Panc1 (cell line): ENCODE measurements around the gene PRKAG3. TPM values are rescaled to one million over a fixed set of nuclear protein-coding genes. Genes with fewer than 3 reads are reported as not detected.

Source experiments
- ATAC-seq: fragments of 200-7000 bp; cut with Tn5 transposase; 2 replicates; pipeline ENCODE4 v1.9.1; 2020; ENCODE audit warnings: mild to moderate bottlenecking, moderate library complexity
- BruUV-seq: library from RNA; stranded (reverse); fragments of 400-500 nt; replicated peaks from 2 replicates; lab custom pipeline; 2021; lab: Mats Ljungman, UMichigan
- CTCF ChIA-PET: fragments of 300-600 bp; sonication (Branson Sonifier 250); formaldehyde crosslinking; loops from one replicate; lab custom pipeline; 2022; ENCODE audit warnings: antibody characterized with exemption; lab: Charles Lee
- POLR2A ChIA-PET: fragments of 300-600 bp; sonication (Branson Sonifier 250); formaldehyde crosslinking; loops from one replicate; lab custom pipeline; 2022; ENCODE audit warnings: antibody characterized with exemption; lab: Charles Lee
- DNase-seq: peaks from one replicate; pipeline ENCODE4 v3.0.0-alpha.2; 2010; ENCODE audit warnings: low read depth, low spot score
- H3K27ac ChIP-seq: 2 replicates; pipeline ENCODE4 v1.5.1; 2011; ENCODE audit warnings: mild to moderate bottlenecking, low read length, inconsistent platforms
- H3K27me3 ChIP-seq: fragments of 200-500 bp; sonication (Bioruptor generic); 2 replicates; pipeline ENCODE4 v1.6.0; 2014; ENCODE audit warnings: low read length, inconsistent platforms; ENCODE audit not compliant: control insufficient read depth, insufficient read depth
- H3K36me3 ChIP-seq: fragments of 200-500 bp; sonication (Bioruptor generic); 2 replicates; pipeline ENCODE4 v1.5.1; 2014; ENCODE audit warnings: inconsistent platforms, mild to moderate bottlenecking, low read length, moderate library complexity; ENCODE audit not compliant: control insufficient read depth, insufficient read depth
- H3K4me1 ChIP-seq: 2 replicates; pipeline ENCODE4 v1.5.1; 2011; ENCODE audit warnings: inconsistent platforms, mild to moderate bottlenecking, low read length, moderate library complexity; ENCODE audit not compliant: control insufficient read depth, insufficient read depth
- H3K4me3 ChIP-seq, 2 experiments: 2 replicates each; pipeline ENCODE4 v1.5.1; 2011 to 2012; ENCODE audit warnings: low read depth in 2 of 2, low read length in 2 of 2, mild to moderate bottlenecking in 2 of 2, inconsistent platforms in 1 of 2, moderate library complexity in 1 of 2
- H3K9me3 ChIP-seq: fragments of 200-500 bp; sonication (Bioruptor generic); 2 replicates; pipeline ENCODE4 v1.5.1; 2014; ENCODE audit warnings: low read depth, mild to moderate bottlenecking, inconsistent platforms, low read length, moderate library complexity; ENCODE audit not compliant: control insufficient read depth, insufficient read depth
- POLR2AphosphoS5 ChIP-seq: IDR thresholded peaks from 2 replicates; pipeline ENCODE4 v1.6.1; 2012; ENCODE audit warnings: mild to moderate bottlenecking, low read depth, low read length, moderate library complexity
- SIN3A ChIP-seq: IDR thresholded peaks from 2 replicates; pipeline ENCODE4 v1.6.1; 2012; ENCODE audit warnings: low read depth, mild to moderate bottlenecking, low read length, moderate library complexity, borderline replicate concordance; ENCODE audit not compliant: insufficient read depth
- TCF7L2 ChIP-seq: IDR thresholded peaks from 2 replicates; pipeline ENCODE4 v1.6.1; 2011; ENCODE audit warnings: mild to moderate bottlenecking, low read depth, low read length, inconsistent platforms
- in situ Hi-C: cut with HindIII; loops from 2 replicates; pipeline ENCODE4 v1.10.0; 2016; ENCODE audit warnings: low sequenced_read_pairs, low pct_unique_long_range_greater_than_20kb
- intact Hi-C: fragments of 100-400 bp; cut with micrococcal nuclease; formaldehyde crosslinking; loops from one replicate; pipeline ENCODE4 v1.10.0; 2022; ENCODE audit not compliant: unreplicated experiment
- total RNA-seq: library from RNA; stranded (reverse); gene quantifications from one replicate; pipeline ENCODE4 v1.2.1, GENCODE V29; 2021; ENCODE audit not compliant: unreplicated experiment
- TF ChIP-seq, protein P1 (sequence below): fragments of 450-650 bp; IDR thresholded peaks from 2 replicates; pipeline ENCODE4 v1.5.1; 2017; ENCODE audit warnings: mild to moderate bottlenecking
- TF ChIP-seq, protein P2 (sequence below), 2 experiments: IDR thresholded peaks; 2 replicates each; pipeline ENCODE4 v1.6.1; 2011 to 2012; ENCODE audit warnings: low read depth in 2 of 2, control low read depth in 1 of 2, low read length in 1 of 2, mild to moderate bottlenecking in 1 of 2, moderate library complexity in 1 of 2; ENCODE audit not compliant: insufficient read depth in 1 of 2

The PRKAG3 gene
- total RNA-seq, 1 experiment from 2014 or later = not detected

DNA sequence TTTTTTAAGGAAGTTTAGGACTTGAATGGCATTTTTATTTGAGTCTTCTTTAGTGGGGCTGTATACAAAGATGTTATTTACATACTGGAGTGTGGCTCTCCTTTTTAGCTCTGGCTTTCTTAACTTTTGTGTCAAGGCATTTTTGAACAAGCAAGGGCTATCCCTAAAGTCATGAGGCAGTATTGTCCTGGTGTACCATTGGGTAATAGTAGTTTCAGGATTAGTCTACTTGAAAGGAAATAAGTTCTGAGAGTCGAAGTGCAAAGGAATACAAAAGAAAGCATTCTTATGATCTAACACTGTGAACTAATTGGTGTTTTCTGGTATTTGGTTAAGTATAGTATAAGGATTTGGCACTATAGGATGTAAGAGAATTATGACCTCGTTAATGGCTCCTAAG lies 51.6 kb downstream of the PRKAG3 start:
- in situ Hi-C loops (no loop called here), intact Hi-C loops (no loop called here)
- ATAC-seq (no peak), DNase-seq (no peak)
- Histone ChIP-seq H3K27me3 (no peaks in the 10 kb centered on the region), H3K27ac (no peak overlapping the region), H3K4me3 (no peak overlapping the region), H3K9me3 (peaks cover 9% of the 10 kb centered on the region; the same call in 1 of the 2 replicates), H3K36me3 (no peaks in the 10 kb centered on the region), H3K4me1 (peaks cover 6% of the 10 kb centered on the region)
- CTCF ChIA-PET = interaction anchor here (1.2 kb wide), 1 partner anchor 70 kb away, joined by 4 read pairs; the partner anchor contains the start of gene TTLL4
- BruUV-seq = no TSS peak
- TF ChIP-seq TCF7L2 = no peak
- TF ChIP-seq, protein P1, sequence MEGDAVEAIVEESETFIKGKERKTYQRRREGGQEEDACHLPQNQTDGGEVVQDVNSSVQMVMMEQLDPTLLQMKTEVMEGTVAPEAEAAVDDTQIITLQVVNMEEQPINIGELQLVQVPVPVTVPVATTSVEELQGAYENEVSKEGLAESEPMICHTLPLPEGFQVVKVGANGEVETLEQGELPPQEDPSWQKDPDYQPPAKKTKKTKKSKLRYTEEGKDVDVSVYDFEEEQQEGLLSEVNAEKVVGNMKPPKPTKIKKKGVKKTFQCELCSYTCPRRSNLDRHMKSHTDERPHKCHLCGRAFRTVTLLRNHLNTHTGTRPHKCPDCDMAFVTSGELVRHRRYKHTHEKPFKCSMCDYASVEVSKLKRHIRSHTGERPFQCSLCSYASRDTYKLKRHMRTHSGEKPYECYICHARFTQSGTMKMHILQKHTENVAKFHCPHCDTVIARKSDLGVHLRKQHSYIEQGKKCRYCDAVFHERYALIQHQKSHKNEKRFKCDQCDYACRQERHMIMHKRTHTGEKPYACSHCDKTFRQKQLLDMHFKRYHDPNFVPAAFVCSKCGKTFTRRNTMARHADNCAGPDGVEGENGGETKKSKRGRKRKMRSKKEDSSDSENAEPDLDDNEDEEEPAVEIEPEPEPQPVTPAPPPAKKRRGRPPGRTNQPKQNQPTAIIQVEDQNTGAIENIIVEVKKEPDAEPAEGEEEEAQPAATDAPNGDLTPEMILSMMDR = no peak
- no peak for TF ChIP-seq POLR2AphosphoS5
- TF ChIP-seq SIN3A = no peak
- TF ChIP-seq, protein P2, sequence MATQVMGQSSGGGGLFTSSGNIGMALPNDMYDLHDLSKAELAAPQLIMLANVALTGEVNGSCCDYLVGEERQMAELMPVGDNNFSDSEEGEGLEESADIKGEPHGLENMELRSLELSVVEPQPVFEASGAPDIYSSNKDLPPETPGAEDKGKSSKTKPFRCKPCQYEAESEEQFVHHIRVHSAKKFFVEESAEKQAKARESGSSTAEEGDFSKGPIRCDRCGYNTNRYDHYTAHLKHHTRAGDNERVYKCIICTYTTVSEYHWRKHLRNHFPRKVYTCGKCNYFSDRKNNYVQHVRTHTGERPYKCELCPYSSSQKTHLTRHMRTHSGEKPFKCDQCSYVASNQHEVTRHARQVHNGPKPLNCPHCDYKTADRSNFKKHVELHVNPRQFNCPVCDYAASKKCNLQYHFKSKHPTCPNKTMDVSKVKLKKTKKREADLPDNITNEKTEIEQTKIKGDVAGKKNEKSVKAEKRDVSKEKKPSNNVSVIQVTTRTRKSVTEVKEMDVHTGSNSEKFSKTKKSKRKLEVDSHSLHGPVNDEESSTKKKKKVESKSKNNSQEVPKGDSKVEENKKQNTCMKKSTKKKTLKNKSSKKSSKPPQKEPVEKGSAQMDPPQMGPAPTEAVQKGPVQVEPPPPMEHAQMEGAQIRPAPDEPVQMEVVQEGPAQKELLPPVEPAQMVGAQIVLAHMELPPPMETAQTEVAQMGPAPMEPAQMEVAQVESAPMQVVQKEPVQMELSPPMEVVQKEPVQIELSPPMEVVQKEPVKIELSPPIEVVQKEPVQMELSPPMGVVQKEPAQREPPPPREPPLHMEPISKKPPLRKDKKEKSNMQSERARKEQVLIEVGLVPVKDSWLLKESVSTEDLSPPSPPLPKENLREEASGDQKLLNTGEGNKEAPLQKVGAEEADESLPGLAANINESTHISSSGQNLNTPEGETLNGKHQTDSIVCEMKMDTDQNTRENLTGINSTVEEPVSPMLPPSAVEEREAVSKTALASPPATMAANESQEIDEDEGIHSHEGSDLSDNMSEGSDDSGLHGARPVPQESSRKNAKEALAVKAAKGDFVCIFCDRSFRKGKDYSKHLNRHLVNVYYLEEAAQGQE (IDR thresholded peaks at IDR 0.05; ENCODE audit: insufficient read depth in 1 of 2, low read depth in 2 of 2, low read length in 1 of 2) = no peak
- POLR2A ChIA-PET = no interaction called here

DNA sequence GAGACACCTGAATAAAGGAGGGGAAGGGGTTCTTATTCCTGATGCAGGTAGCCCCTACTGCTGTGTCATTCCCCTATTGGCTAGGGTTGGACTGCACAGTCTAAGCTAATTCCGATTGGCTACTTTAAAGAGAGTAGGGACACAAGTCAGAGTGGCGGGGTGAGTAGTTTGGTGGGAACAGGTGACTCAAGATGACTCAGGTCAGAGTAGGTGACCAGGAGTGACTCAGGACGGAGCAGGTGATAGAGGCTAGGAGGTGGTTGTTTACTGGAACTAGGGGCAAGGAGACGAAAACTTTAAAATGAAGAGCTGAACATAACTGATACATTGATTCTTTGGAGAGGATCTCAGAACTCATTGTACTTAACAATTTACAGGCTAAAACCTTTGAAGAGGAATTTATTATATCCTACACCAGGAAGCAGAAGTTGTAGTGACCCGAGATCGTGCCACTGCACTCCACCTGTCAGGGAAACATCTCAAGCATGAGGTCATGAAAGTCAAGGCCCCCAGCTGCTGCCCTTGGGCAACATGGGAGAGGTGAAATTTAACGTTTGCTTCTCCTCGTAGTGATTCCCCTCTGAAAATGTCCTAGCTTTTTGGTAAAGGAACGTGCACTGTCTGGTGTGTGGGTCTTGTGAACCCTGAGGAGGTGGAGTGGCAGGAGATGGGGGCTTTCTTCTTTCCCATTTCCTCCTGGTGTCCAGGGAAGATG lies 54.2 kb downstream of the PRKAG3 start:
- Histone ChIP-seq H3K36me3 (no peaks in the 10 kb centered on the region), H3K27ac (no peak overlapping the region), H3K9me3 (peaks cover 9% of the 10 kb centered on the region; the same call in 1 of the 2 replicates), H3K4me3 (no peak overlapping the region), H3K27me3 (no peaks in the 10 kb centered on the region), H3K4me1 (peaks cover 6% of the 10 kb centered on the region)
- ChIA-PET CTCF (no interaction called here), POLR2A (no interaction called here)
- TF ChIP-seq, protein P1 = no peak
- TF ChIP-seq, protein P2 (IDR thresholded peaks at IDR 0.05; ENCODE audit: insufficient read depth in 1 of 2, low read depth in 2 of 2, low read length in 1 of 2) = no peak
- TF ChIP-seq TCF7L2 (no peak), SIN3A (no peak), POLR2AphosphoS5 (no peak)
- BruUV-seq = no TSS peak
- DNase-seq (no peak), ATAC-seq (no peak)
- in situ Hi-C loops (no loop called here), intact Hi-C loops (no loop called here)
